Smooth muscle cell (in vitro differentiated cells): Measurements from ENCODE around the gene TIMM23. TPM values are rescaled to one million over a fixed set of nuclear protein-coding genes. Genes with fewer than 3 reads are reported as not detected.

Experiments
- DNase-seq: peaks from one replicate; lab custom pipeline; 2025; ENCODE audit not compliant: unreplicated experiment; lab: John Stamatoyannopoulos, UW
- H2AFZ ChIP-seq: fragments of 200-600 bp; sonication (generic); 2 replicates; pipeline ENCODE4 v1.6.0; 2016; ENCODE audit warnings: antibody characterized with exemption, low read depth, mild to moderate bottlenecking
- H3F3A ChIP-seq: fragments of 200-600 bp; sonication (generic); 2 replicates; pipeline ENCODE4 v1.6.0; 2017; ENCODE audit warnings: antibody characterized with exemption, low read depth
- H3K27ac ChIP-seq: fragments of 200-600 bp; sonication (generic); 2 replicates; pipeline ENCODE4 v1.5.1; 2016; ENCODE audit warnings: low read depth, mild to moderate bottlenecking
- H3K27me3 ChIP-seq: fragments of 200-600 bp; sonication (generic); 2 replicates; pipeline ENCODE4 v1.6.1; 2016; ENCODE audit warnings: low read depth, mild to moderate bottlenecking
- H3K36me3 ChIP-seq: fragments of 200-600 bp; sonication (generic); 2 replicates; pipeline ENCODE4 v1.5.1; 2016; ENCODE audit warnings: low read depth
- H3K4me1 ChIP-seq: fragments of 200-600 bp; sonication (generic); 2 replicates; pipeline ENCODE4 v1.5.1; 2016; ENCODE audit warnings: low read depth
- H3K4me2 ChIP-seq: fragments of 200-600 bp; sonication (generic); 2 replicates; pipeline ENCODE4 v1.6.0; 2016; ENCODE audit warnings: mild to moderate bottlenecking
- H3K4me3 ChIP-seq: fragments of 200-600 bp; sonication (generic); 2 replicates; pipeline ENCODE4 v1.5.1; 2016; ENCODE audit warnings: mild to moderate bottlenecking
- H3K79me2 ChIP-seq: fragments of 200-600 bp; sonication (generic); 2 replicates; pipeline ENCODE4 v1.6.0; 2016; ENCODE audit warnings: low read depth, mild to moderate bottlenecking
- H3K9ac ChIP-seq: fragments of 200-600 bp; sonication (generic); 2 replicates; pipeline ENCODE4 v1.6.0; 2016; ENCODE audit warnings: low read depth
- H3K9me3 ChIP-seq: fragments of 200-600 bp; sonication (generic); replicated peaks from 2 replicates; pipeline ENCODE4 v1.5.1; 2016; ENCODE audit warnings: low read depth
- H4K20me1 ChIP-seq: fragments of 200-600 bp; sonication (generic); 2 replicates; pipeline ENCODE4 v1.6.0; 2016; ENCODE audit warnings: low read depth
- WGBS: methylation state at CpG from one replicate; pipeline ENCODE4 v1.1.7; 2016; ENCODE audit warnings: low lambda C conversion rate; 5-methylcytosine and 5-hydroxymethylcytosine counted together
- polyA plus RNA-seq: library from polyadenylated mRNA; unstranded; fragments of >200 nt; fragmentation: Nextera tagmentation; extraction: Ambion mirVana; gene quantifications from 2 replicates; pipeline ENCODE4 v1.2.1, GENCODE V29; 2016
- total RNA-seq: library from RNA; depleted of rRNA; stranded (reverse); fragments of >200 nt; gene quantifications from 2 replicates; pipeline ENCODE4 v1.2.3, GENCODE V29; 2014
- TF ChIP-seq, protein P1 (sequence below): fragments of 200-600 bp; sonication (generic); IDR thresholded peaks from 2 replicates; pipeline ENCODE4 v1.5.1; 2017; ENCODE audit warnings: borderline replicate concordance, mild to moderate bottlenecking, antibody characterized with exemption; ENCODE audit not compliant: insufficient read depth, poor library complexity, severe bottlenecking

The TIMM23 gene
- total and polyA plus RNA-seq, 2 experiments from 2014 or later = 89.4 to 105 TPM

DNA sequence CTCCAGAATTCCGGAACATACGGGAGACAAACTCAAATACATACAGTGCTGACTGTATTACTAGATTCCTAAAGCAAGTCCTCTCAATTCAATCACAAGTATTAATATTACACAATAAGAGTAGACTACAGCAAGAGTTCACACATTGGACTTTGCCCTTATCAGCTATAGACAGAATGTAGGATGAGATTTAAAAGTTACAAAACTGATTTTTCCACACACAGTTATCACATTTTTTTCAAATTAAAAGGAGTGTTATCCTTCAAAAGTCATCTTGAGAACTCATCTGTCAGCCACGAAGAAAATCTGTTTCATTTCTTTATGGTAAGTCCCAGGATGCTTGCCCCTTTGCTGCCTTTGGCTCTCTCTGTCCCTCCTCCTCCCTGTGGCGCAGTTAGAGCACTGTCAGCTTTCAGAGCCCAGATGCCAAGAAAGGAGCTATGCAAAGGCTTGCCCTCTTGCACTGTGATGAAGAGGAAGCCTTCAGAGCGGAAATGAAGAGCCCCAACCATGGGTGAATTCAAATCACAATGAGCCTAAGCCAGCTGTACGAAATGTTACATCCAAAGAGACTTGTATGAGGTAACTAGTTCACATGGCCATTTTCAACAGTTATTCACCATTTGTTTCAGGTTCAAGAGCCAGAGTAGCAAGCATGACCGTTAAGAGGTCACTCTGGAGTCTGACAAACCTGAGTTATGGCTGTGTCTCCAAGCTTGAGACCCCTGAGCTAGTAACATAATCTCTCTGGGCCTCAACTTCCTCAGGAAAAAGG, 47.5 kb downstream of the TIMM23 start:
- no peaks in the 10 kb centered on the region for H3K27me3 ChIP-seq
- DNase-seq = no peak
- 86% methylated on average over 7 of the region's 7 CpGs for WGBS
- H4K20me1 ChIP-seq = peaks cover 95% of the 10 kb centered on the region
- TF ChIP-seq, protein P1, sequence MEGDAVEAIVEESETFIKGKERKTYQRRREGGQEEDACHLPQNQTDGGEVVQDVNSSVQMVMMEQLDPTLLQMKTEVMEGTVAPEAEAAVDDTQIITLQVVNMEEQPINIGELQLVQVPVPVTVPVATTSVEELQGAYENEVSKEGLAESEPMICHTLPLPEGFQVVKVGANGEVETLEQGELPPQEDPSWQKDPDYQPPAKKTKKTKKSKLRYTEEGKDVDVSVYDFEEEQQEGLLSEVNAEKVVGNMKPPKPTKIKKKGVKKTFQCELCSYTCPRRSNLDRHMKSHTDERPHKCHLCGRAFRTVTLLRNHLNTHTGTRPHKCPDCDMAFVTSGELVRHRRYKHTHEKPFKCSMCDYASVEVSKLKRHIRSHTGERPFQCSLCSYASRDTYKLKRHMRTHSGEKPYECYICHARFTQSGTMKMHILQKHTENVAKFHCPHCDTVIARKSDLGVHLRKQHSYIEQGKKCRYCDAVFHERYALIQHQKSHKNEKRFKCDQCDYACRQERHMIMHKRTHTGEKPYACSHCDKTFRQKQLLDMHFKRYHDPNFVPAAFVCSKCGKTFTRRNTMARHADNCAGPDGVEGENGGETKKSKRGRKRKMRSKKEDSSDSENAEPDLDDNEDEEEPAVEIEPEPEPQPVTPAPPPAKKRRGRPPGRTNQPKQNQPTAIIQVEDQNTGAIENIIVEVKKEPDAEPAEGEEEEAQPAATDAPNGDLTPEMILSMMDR = no peak
- H3K79me2 ChIP-seq = peaks cover 87% of the 10 kb centered on the region
- H3F3A ChIP-seq = peaks cover 19% of the 10 kb centered on the region
- no peak overlapping the region for H2AFZ ChIP-seq
- no peak overlapping the region for H3K9ac ChIP-seq
- H3K27ac ChIP-seq = peak overlapping the region; percentile 99
- no peak overlapping the region for H3K4me3 ChIP-seq
- H3K9me3 ChIP-seq = no peaks in the 10 kb centered on the region
- peak overlapping the region; percentile 65 for H3K4me2 ChIP-seq
- H3K36me3 ChIP-seq = peaks cover 3% of the 10 kb centered on the region
- H3K4me1 ChIP-seq = peaks cover 28% of the 10 kb centered on the region

DNA sequence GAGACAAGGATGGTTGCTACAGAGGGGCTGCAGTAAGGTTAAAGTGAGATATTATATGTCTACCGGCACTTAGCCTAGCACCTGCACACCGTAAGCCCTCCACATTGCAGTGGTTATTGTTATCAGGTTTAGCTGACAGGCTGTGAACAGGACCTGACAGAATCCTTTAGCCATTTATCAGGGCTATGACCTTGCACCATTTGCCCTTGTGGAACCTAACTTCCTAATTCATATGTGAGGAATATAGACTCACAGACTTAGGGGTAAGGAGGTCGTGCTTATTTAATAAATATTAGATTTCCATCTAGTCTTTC, 48.0 kb downstream of the TIMM23 start:
- peaks cover 95% of the 10 kb centered on the region for H4K20me1 ChIP-seq

DNA sequence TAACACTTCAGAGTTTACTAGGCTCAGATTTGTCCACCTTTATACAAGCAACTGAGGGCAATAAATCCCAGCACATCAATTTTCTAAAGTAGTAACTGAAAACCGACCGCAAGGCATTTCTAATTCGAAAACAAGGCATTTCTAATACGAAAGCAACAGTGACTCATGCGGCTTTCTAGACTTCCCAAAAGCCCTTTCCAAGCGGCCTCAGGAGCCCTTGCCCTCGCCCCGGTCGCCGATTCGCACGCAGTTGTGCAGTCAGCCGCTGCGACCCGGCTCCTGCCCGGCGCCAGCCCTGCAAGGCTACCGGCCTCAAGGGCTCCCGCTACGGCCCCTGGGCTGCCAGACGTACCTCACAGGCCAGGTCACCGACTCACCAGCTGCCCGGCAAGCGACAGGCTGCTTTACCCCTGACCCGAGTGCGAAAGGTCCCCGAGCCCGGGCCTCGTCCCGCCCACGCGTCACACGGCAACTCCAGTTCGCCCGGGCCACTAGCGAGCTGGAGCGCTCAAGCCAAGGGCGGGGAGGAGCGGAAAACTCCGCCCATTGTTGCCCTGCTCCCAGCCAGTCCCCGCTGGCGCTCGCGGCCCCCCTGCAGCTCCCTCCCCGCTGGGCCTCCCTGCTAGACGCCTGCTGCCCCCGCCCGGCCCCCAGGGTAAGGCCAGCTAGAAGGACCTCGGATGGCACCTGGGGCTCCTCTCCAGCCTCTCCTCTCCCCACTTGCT, 50.9 kb downstream of the TIMM23 start:
- WGBS = under 1% methylated on average over 45 of the region's 49 CpGs
- peak; percentile 97 for DNase-seq
- TF ChIP-seq, protein P1 = no peak
- H3K4me1 ChIP-seq = peaks cover 26% of the 10 kb centered on the region
- H3K36me3 ChIP-seq = no peaks in the 10 kb centered on the region
- no peaks in the 10 kb centered on the region for H3K27me3 ChIP-seq
- peak overlapping the region; percentile 91 for H3K9ac ChIP-seq
- peak overlapping the region; percentile 99 for H3K27ac ChIP-seq
- H3K79me2 ChIP-seq = peaks cover 89% of the 10 kb centered on the region
- peak overlapping the region; percentile 73 for H3K4me3 ChIP-seq
- H3K4me2 ChIP-seq = peak overlapping the region; percentile 90
- peaks cover 95% of the 10 kb centered on the region for H4K20me1 ChIP-seq
- H3K9me3 ChIP-seq = no peaks in the 10 kb centered on the region
- no peak overlapping the region for H2AFZ ChIP-seq
- peaks cover 27% of the 10 kb centered on the region for H3F3A ChIP-seq

More for the DNA sequence above, 48.0 kb downstream of the TIMM23 start:
- TF ChIP-seq, protein P1 = no peak
- Histone ChIP-seq H3K27me3 (no peaks in the 10 kb centered on the region), H3K9ac (no peak overlapping the region), H3K27ac (peak overlapping the region; percentile 99), H3K4me3 (no peak overlapping the region), H2AFZ (no peak overlapping the region), H3K9me3 (no peaks in the 10 kb centered on the region), H3K36me3 (no peaks in the 10 kb centered on the region), H3K4me2 (peak overlapping the region; percentile 72), H3K79me2 (peaks cover 89% of the 10 kb centered on the region), H3F3A (peaks cover 22% of the 10 kb centered on the region), H3K4me1 (peaks cover 28% of the 10 kb centered on the region)
- 95% methylated on average over 3 of the region's 3 CpGs for WGBS
- no peak for DNase-seq
